Measurements from ENCODE around the gene DNLZ. TPM values are rescaled to one million over a fixed set of nuclear protein-coding genes. Genes with fewer than 3 reads are reported as not detected.

The DNLZ gene
- total and polyA plus RNA-seq, 11 donors = 21.3 to 67.8 (median 33.6) TPM

- Histone ChIP-seq H3K27me3 (no peaks in the 10 kb centered on the region), H3K27ac (no peak overlapping the region), H3K36me3 (peaks cover 0 to 94% (median 79%) of the 10 kb centered on the region in 9 donors), H3K9me3 (no peaks in the 10 kb centered on the region), H3K4me3 (no peak overlapping the region), H3K4me1 (peaks cover 0 to 8% (median 0%) of the 10 kb centered on the region in 12 donors)
- no peak for DNase-seq
- intact Hi-C loops (cut with DNase I) = no loop called here
- WGBS, 4 donors = 90 to 93% (median 92%) methylated on average over 13 of the region's 13 CpGs
- TF ChIP-seq POLR2A (IDR thresholded peaks at IDR 0.05) = no peak
- no peak for TF ChIP-seq CTCF (IDR thresholded peaks at IDR 0.05)
- ATAC-seq = no peak
Measured at GRCh38 chr9:136386018-136386417, 22.5 kb upstream of the DNLZ start.

GRCh38 chr9:136385015-136385414, 21.5 kb upstream of the DNLZ start:
- Histone ChIP-seq H3K9me3 (no peaks in the 10 kb centered on the region), H3K27ac (no peak overlapping the region), H3K27me3 (no peaks in the 10 kb centered on the region), H3K36me3 (peaks cover 0 to 96% (median 81%) of the 10 kb centered on the region in 9 donors), H3K4me3 (no peak overlapping the region), H3K4me1 (peaks cover 0 to 12% (median 0%) of the 10 kb centered on the region in 12 donors)
- TF ChIP-seq POLR2A (IDR thresholded peaks at IDR 0.05) (no peak), CTCF (IDR thresholded peaks at IDR 0.05) (no peak)
- 88 to 96% (median 94%) methylated on average over 11 of the region's 11 CpGs for WGBS, 4 donors
- no peak for DNase-seq
- no peak for ATAC-seq
- intact Hi-C loops (cut with DNase I) = no loop called here

- Histone ChIP-seq H3K9me3 (no peaks in the 10 kb centered on the region), H3K27me3 (no peaks in the 10 kb centered on the region), H3K4me1 (peaks cover 0 to 18% (median 0%) of the 10 kb centered on the region in 12 donors), H3K4me3 (no peak overlapping the region), H3K27ac (no peak overlapping the region), H3K36me3 (peaks cover 0 to 93% (median 65%) of the 10 kb centered on the region in 9 donors)
- DNase-seq = peak in 1 of 5 donors; percentile 58
- 94 to 97% (median 96%) methylated on average over 17 to 20 of the region's 20 CpGs for WGBS, 4 donors
- intact Hi-C loops (cut with DNase I) = no loop called here
- no peak for ATAC-seq
- TF ChIP-seq CTCF (IDR thresholded peaks at IDR 0.05) (no peak), POLR2A (IDR thresholded peaks at IDR 0.05) (no peak)
Measured at GRCh38 chr9:136383436-136383835, 19.9 kb upstream of the DNLZ start.

- 91 to 92% (median 91%) methylated on average over 13 to 25 of the region's 25 CpGs for WGBS, 4 donors
Measured at GRCh38 chr9:136381966-136382513, 18.5 kb upstream of the DNLZ start.

More at GRCh38 chr9:136381966-136382513, 18.5 kb upstream of the DNLZ start:
- intact Hi-C loops (cut with DNase I) = no loop called here
- Histone ChIP-seq H3K36me3 (peaks cover 0 to 83% (median 51%) of the 10 kb centered on the region in 9 donors), H3K27me3 (no peaks in the 10 kb centered on the region), H3K27ac (peak overlapping the region in 1 of 12 donors; percentile 23), H3K9me3 (no peaks in the 10 kb centered on the region), H3K4me3 (no peak overlapping the region), H3K4me1 (peaks cover 0 to 21% (median 0%) of the 10 kb centered on the region in 12 donors)
- no peak for TF ChIP-seq CTCF (IDR thresholded peaks at IDR 0.05)
- no peak for TF ChIP-seq POLR2A (IDR thresholded peaks at IDR 0.05)
- DNase-seq (peak in 1 of 5 donors; percentile 51), ATAC-seq (peak in 1 of 4 donors; percentile 2)

Data from heart left ventricle (tissue), 16 donors.